ENCODE results near the gene TMEM175. TPM values are rescaled to one million over a fixed set of nuclear protein-coding genes. Genes with fewer than 3 reads are reported as not detected.

Gene TMEM175
- total RNA-seq, 1 donor from 2014 or later: 16.0 TPM

GRCh38 chr4:952881-953573 is 20.8 kb downstream of the TMEM175 start:
- Histone ChIP-seq H3K27me3 (ENCODE audit: control insufficient read depth, insufficient read depth, low read length) (no peaks in the 10 kb centered on the region), H3K4me3 (ENCODE audit: low read depth, low read length) (no peak overlapping the region), H3K36me3 (ENCODE audit: control insufficient read depth, insufficient read depth, low read length) (no peaks in the 10 kb centered on the region)
- TF ChIP-seq, protein P1, sequence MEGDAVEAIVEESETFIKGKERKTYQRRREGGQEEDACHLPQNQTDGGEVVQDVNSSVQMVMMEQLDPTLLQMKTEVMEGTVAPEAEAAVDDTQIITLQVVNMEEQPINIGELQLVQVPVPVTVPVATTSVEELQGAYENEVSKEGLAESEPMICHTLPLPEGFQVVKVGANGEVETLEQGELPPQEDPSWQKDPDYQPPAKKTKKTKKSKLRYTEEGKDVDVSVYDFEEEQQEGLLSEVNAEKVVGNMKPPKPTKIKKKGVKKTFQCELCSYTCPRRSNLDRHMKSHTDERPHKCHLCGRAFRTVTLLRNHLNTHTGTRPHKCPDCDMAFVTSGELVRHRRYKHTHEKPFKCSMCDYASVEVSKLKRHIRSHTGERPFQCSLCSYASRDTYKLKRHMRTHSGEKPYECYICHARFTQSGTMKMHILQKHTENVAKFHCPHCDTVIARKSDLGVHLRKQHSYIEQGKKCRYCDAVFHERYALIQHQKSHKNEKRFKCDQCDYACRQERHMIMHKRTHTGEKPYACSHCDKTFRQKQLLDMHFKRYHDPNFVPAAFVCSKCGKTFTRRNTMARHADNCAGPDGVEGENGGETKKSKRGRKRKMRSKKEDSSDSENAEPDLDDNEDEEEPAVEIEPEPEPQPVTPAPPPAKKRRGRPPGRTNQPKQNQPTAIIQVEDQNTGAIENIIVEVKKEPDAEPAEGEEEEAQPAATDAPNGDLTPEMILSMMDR (IDR thresholded peaks at IDR 0.05; ENCODE audit: insufficient read depth, low read length, poor library complexity, severe bottlenecking): no peak
- no peak for DNase-seq (ENCODE audit: low read depth)

- no peak for DNase-seq (ENCODE audit: low read depth)
- H3K36me3 ChIP-seq (ENCODE audit: control insufficient read depth, insufficient read depth, low read length): no peaks in the 10 kb centered on the region
- H3K4me3 ChIP-seq (ENCODE audit: low read depth, low read length): no peak overlapping the region
- H3K27me3 ChIP-seq (ENCODE audit: control insufficient read depth, insufficient read depth, low read length): no peaks in the 10 kb centered on the region
- TF ChIP-seq, protein P1 (IDR thresholded peaks at IDR 0.05; ENCODE audit: insufficient read depth, low read length, poor library complexity, severe bottlenecking): no peak
Observed at GRCh38 chr4:953574-953915, 21.3 kb downstream of the TMEM175 start.

- H3K4me3 ChIP-seq (ENCODE audit: low read depth, low read length): no peak overlapping the region
- no peaks in the 10 kb centered on the region for H3K36me3 ChIP-seq (ENCODE audit: control insufficient read depth, insufficient read depth, low read length)
- TF ChIP-seq, protein P1 (IDR thresholded peaks at IDR 0.05; ENCODE audit: insufficient read depth, low read length, poor library complexity, severe bottlenecking): no peak
- H3K27me3 ChIP-seq (ENCODE audit: control insufficient read depth, insufficient read depth, low read length): no peaks in the 10 kb centered on the region
- DNase-seq (ENCODE audit: low read depth): no peak
Observed at GRCh38 chr4:954211-955020, 22.2 kb downstream of the TMEM175 start.

DNA sequence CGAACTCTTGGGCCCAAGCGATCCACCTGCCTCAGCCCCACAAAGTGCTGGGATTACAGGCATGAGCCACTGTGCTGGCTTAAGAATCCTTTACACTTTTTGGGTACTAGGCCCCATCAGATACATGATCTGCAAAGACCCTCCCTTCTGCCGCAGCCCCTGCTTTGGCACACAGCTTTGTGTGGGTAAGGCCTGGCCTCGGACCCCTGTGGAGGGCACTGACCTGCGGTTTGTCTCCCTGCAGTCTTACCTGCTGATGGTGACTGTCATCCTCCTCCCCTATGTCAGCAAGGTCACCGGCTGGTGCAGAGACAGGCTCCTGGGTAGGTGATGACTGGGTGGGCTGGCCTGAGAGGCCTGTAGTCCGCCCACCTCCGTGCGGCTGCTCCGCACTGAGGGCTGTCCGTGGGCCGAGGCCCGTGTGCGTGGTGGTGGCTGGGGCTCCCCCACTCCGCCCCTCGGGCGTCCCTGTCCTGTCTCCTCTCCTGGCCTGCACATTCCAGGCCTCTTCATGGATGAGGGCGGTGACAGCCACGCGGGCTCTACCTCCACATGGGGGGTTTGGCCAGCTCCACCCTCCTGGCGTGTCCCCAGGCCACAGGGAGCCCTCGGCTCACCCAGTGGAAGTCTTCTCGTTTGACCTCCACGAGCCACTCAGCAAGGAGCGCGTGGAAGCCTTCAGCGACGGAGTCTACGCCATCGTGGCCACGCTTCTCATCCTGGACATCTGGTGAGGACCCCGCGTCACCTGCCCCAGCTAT is 23.1 kb downstream of the TMEM175 start:
- no peak overlapping the region for H3K4me3 ChIP-seq (ENCODE audit: low read depth, low read length)
- no peak for DNase-seq (ENCODE audit: low read depth)
- H3K27me3 ChIP-seq (ENCODE audit: control insufficient read depth, insufficient read depth, low read length): no peaks in the 10 kb centered on the region
- no peaks in the 10 kb centered on the region for H3K36me3 ChIP-seq (ENCODE audit: control insufficient read depth, insufficient read depth, low read length)
- TF ChIP-seq, protein P1 (IDR thresholded peaks at IDR 0.05; ENCODE audit: insufficient read depth, low read length, poor library complexity, severe bottlenecking): no peak

GRCh38 chr4:955931-956381 is 23.7 kb downstream of the TMEM175 start:
- no peak for DNase-seq (ENCODE audit: low read depth)
- Histone ChIP-seq H3K36me3 (ENCODE audit: control insufficient read depth, insufficient read depth, low read length) (no peaks in the 10 kb centered on the region), H3K27me3 (ENCODE audit: control insufficient read depth, insufficient read depth, low read length) (no peaks in the 10 kb centered on the region), H3K4me3 (ENCODE audit: low read depth, low read length) (no peak overlapping the region)
- TF ChIP-seq, protein P1 (IDR thresholded peaks at IDR 0.05; ENCODE audit: insufficient read depth, low read length, poor library complexity, severe bottlenecking): no peak

Measured in kidney epithelial cell (primary cell).